ENCODE results near the gene C14orf132.

GRCh38 chr14:96038558-96038919 is 623 bp upstream of the C14orf132 start:
- TF ChIP-seq CTCF (IDR thresholded peaks at IDR 0.05) (no peak), POLR2A (IDR thresholded peaks at IDR 0.05) (no peak), EP300 (IDR thresholded peaks at IDR 0.05) (no peak), POLR2AphosphoS5 (IDR thresholded peaks at IDR 0.05) (no peak)
